ENCODE results near the gene LCN9. TPM values are rescaled to one million over a fixed set of nuclear protein-coding genes. Genes with fewer than 3 reads are reported as not detected.

The LCN9 gene
- total and polyA plus RNA-seq, 2 donors from 2014 or later, result not detected

GRCh38 chr9:135694414-135694813, 31.3 kb downstream of the LCN9 start:
- Histone ChIP-seq H3K9ac (ENCODE audit: low read length in 3 of 3) (no peak overlapping the region), H3K27me3 (ENCODE audit: control insufficient read depth, insufficient read depth, low read length) (no peaks in the 10 kb centered on the region), H3K36me3 (ENCODE audit: control insufficient read depth in 2 of 3, insufficient read depth in 3 of 3, low read length in 3 of 3) (no peaks in the 10 kb centered on the region), H3K4me1 (ENCODE audit: control insufficient read depth in 2 of 3, insufficient read depth in 2 of 3, low read depth in 1 of 3, low read length in 3 of 3) (no peaks in the 10 kb centered on the region), H3K9me3 (ENCODE audit: control insufficient read depth in 2 of 3, insufficient read depth in 1 of 3, low read length in 3 of 3) (no peaks in the 10 kb centered on the region), H3K4me3 (ENCODE audit: low read length in 3 of 3) (no peak overlapping the region), H3K27ac (ENCODE audit: low read depth in 2 of 2, low read length in 2 of 2) (no peak overlapping the region)
- intact Hi-C loops (cut with DNase I), result no loop called here
- FAIRE-seq, result no peak
- TF ChIP-seq CTCF (IDR thresholded peaks at IDR 0.05; ENCODE audit: borderline replicate concordance, extremely low read depth, insufficient read depth), result no peak
- DNase-seq, result no peak

GRCh38 chr9:135695036-135695435, 31.9 kb downstream of the LCN9 start:
- H3K9ac ChIP-seq (ENCODE audit: low read length in 3 of 3), result no peak overlapping the region
- no peaks in the 10 kb centered on the region for H3K4me1 ChIP-seq (ENCODE audit: control insufficient read depth in 2 of 3, insufficient read depth in 2 of 3, low read depth in 1 of 3, low read length in 3 of 3)
- TF ChIP-seq CTCF (IDR thresholded peaks at IDR 0.05; ENCODE audit: borderline replicate concordance, extremely low read depth, insufficient read depth), result no peak
- intact Hi-C loops (cut with DNase I), result no loop called here
- no peak overlapping the region for H3K27ac ChIP-seq (ENCODE audit: low read depth in 2 of 2, low read length in 2 of 2)
- DNase-seq (no peak), FAIRE-seq (no peak)
- H3K9me3 ChIP-seq (ENCODE audit: control insufficient read depth in 2 of 3, insufficient read depth in 1 of 3, low read length in 3 of 3), result no peaks in the 10 kb centered on the region
- H3K27me3 ChIP-seq (ENCODE audit: control insufficient read depth, insufficient read depth, low read length), result no peaks in the 10 kb centered on the region
- H3K36me3 ChIP-seq (ENCODE audit: control insufficient read depth in 2 of 3, insufficient read depth in 3 of 3, low read length in 3 of 3), result no peaks in the 10 kb centered on the region
- H3K4me3 ChIP-seq (ENCODE audit: low read length in 3 of 3), result no peak overlapping the region

GRCh38 chr9:135695642-135696041, 32.5 kb downstream of the LCN9 start:
- no peaks in the 10 kb centered on the region for H3K4me1 ChIP-seq (ENCODE audit: control insufficient read depth in 2 of 3, insufficient read depth in 2 of 3, low read depth in 1 of 3, low read length in 3 of 3)
- H3K36me3 ChIP-seq (ENCODE audit: control insufficient read depth in 2 of 3, insufficient read depth in 3 of 3, low read length in 3 of 3), result no peaks in the 10 kb centered on the region
- no peak for TF ChIP-seq CTCF (IDR thresholded peaks at IDR 0.05; ENCODE audit: borderline replicate concordance, extremely low read depth, insufficient read depth)
- no peak for FAIRE-seq
- no peak for DNase-seq
- H3K4me3 ChIP-seq (ENCODE audit: low read length in 3 of 3), result no peak overlapping the region
- no peaks in the 10 kb centered on the region for H3K27me3 ChIP-seq (ENCODE audit: control insufficient read depth, insufficient read depth, low read length)
- no peaks in the 10 kb centered on the region for H3K9me3 ChIP-seq (ENCODE audit: control insufficient read depth in 2 of 3, insufficient read depth in 1 of 3, low read length in 3 of 3)
- intact Hi-C loops (cut with DNase I), result no loop called here
- no peak overlapping the region for H3K27ac ChIP-seq (ENCODE audit: low read depth in 2 of 2, low read length in 2 of 2)
- no peak overlapping the region for H3K9ac ChIP-seq (ENCODE audit: low read length in 3 of 3)

GRCh38 chr9:135696446-135696845, 33.3 kb downstream of the LCN9 start:
- Histone ChIP-seq H3K4me1 (ENCODE audit: control insufficient read depth in 2 of 3, insufficient read depth in 2 of 3, low read depth in 1 of 3, low read length in 3 of 3) (no peaks in the 10 kb centered on the region), H3K27me3 (ENCODE audit: control insufficient read depth, insufficient read depth, low read length) (no peaks in the 10 kb centered on the region), H3K4me3 (ENCODE audit: low read length in 3 of 3) (no peak overlapping the region), H3K27ac (ENCODE audit: low read depth in 2 of 2, low read length in 2 of 2) (no peak overlapping the region), H3K36me3 (ENCODE audit: control insufficient read depth in 2 of 3, insufficient read depth in 3 of 3, low read length in 3 of 3) (no peaks in the 10 kb centered on the region), H3K9me3 (ENCODE audit: control insufficient read depth in 2 of 3, insufficient read depth in 1 of 3, low read length in 3 of 3) (no peaks in the 10 kb centered on the region), H3K9ac (ENCODE audit: low read length in 3 of 3) (no peak overlapping the region)
- no peak for TF ChIP-seq CTCF (IDR thresholded peaks at IDR 0.05; ENCODE audit: borderline replicate concordance, extremely low read depth, insufficient read depth)
- FAIRE-seq, result no peak
- intact Hi-C loops (cut with DNase I), result no loop called here
- no peak for DNase-seq
